Measurements from ENCODE around the gene BORCS5.
"Not testable (repeated sequence)": the region's sequence is repeated elsewhere in the genome, so short reads cannot be mapped to it uniquely, and the experiment has no call there.

BORCS5 gene

DNA sequence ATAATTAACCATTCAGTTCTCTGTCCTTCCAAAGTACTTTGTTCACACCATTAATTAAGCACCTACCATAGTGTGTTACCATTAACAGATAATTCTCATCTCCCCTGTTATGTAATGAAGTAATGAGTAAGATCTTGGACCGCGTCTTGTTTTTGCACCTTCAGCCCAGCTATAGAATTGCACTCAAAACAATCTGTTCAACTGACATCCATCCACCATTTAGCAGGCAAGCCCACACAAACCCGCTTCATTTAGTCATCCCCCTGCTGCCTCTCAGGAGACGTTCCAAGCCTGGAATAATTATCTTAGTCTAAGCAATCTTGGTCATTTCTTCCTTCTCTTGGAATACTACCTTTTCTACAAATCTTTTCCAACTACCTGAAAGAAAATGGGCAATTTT is 131.4 kb downstream of the BORCS5 start:
- DNase-seq (ENCODE audit: low spot score) = no peak

GRCh38 chr12:12488823-12489550 is 132.1 kb downstream of the BORCS5 start:
- no peak for DNase-seq (ENCODE audit: low spot score)

GRCh38 chr12:12491606-12492005 is 134.7 kb downstream of the BORCS5 start:
- no peak for DNase-seq (ENCODE audit: low spot score)

DNA sequence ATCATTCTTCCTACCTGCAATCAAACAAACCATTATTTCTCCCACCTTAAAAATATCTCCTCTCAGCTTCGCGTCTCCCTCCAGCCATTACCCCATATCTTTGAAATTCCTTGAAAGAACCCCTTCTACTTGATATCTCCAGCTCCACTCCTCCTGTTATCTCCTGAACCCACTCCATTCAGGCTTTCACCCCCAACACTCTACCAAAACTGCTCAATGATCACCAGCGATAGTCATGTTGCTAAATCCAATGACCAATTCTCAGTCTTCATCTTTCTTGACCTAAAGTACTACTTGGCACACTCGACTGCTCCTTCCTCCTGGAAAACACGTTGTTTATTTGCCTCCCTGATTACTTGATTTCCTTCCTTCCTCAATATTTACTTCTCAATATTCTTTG is 135.7 kb downstream of the BORCS5 start:
- no peak for DNase-seq (ENCODE audit: low spot score)

DNA sequence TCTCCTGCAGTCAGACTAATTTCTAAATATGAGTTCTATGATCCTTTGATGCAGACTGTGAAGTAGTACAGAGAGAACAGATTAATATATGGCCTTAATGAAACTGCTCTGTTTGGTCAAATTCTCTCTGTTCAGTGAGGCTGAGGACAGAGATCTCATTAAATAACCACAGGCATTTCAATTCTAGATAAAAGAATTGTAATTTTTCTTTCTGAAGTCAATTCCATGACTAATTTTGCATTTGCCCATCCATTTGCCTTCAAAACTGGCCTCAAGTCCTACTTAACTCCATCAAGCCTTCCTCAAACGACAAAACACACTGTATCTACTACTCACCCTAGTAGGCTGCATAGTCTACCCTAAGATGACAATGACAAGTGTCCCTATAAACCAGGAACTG is 138.7 kb downstream of the BORCS5 start:
- no peak for DNase-seq (ENCODE audit: low spot score)

GRCh38 chr12:12498210-12498609 is 141.3 kb downstream of the BORCS5 start:
- DNase-seq (ENCODE audit: low spot score) = no peak

- DNase-seq (ENCODE audit: low spot score) = no peak
Measured at GRCh38 chr12:12499909-12500604, 143.2 kb downstream of the BORCS5 start.

DNA sequence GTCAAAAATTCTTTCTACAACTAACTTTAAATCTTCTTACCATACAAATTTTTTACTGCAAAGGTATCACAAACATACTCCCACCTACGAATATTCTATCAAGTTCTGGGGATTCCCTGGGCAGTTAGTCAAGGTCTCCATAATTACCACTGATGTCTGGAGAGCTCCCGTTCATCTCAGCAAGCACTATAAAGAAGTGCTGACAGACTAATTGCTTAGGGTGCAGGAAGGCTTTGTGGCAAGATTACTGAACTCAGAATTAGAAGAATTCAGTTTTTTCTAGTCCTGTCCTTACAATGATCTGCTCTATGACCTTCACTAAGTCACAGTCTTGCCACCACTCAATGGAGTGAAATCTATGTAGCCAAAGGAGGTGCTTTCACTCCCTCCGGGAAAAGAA is 144.2 kb downstream of the BORCS5 start:
- no peak for DNase-seq (ENCODE audit: low spot score)

GRCh38 chr12:12502130-12502814 is 145.4 kb downstream of the BORCS5 start:
- DNase-seq (ENCODE audit: low spot score) = not testable (repeated sequence)

DNA sequence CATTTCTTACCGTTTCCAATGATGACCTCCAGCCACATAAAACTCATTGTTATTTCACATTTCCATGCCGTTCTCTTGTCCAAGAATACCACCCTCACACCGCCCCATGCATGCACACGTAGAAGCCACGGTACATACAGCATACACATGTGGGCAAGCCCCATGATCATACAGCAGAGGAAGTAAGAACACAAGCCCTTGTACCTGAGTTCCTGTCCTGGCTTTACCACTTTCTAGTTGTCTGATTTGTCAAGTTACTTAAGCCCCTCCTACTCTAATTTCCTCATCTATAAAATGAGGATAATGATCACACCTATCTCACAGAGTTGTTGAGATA is 145.9 kb downstream of the BORCS5 start:
- DNase-seq (ENCODE audit: low spot score) = no peak

- DNase-seq (ENCODE audit: low spot score) = no peak
Measured at GRCh38 chr12:12503384-12504078, 146.7 kb downstream of the BORCS5 start.

- DNase-seq (ENCODE audit: low spot score) = peak; percentile 54
Measured at GRCh38 chr12:12505544-12506495, 148.9 kb downstream of the BORCS5 start.

- no peak for DNase-seq (ENCODE audit: low spot score)
Measured at GRCh38 chr12:12506496-12506890, 149.6 kb downstream of the BORCS5 start.

DNA sequence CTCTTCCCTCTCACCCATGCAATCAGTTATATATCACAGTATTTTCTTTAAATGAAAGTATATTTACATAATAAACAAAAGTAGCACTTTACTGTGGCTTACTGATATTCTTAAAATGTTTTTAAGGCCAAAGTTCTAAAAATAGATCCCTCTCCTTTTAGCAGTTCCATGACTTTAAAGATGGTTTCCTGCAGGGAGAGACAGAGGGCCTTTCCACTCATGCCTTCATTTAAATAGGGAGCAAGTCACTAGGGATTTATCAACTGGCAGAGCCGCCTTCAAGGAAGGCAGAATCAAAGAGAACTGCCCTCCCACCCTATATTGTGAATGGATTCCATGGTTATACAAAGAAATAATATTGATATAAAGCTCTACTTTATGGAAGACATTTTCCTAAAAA is 150.2 kb downstream of the BORCS5 start:
- no peak for DNase-seq (ENCODE audit: low spot score)

DNA sequence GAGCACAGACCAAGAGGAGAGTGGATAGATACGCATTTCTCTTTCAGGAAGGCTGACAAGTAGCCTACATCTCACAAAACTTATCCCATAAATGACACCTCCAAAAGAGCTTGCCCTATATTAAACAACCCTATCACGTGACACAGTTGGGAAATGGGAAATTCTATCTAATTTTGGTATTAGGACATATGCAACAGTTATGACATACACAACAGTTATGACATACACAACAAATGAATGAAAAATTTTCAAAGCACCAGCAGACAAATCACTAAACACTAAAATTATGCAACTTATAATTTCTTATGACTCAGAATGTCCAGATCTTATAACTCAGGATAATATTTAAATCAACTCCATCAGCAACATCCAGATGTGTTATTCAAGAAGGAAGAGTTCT is 151.7 kb downstream of the BORCS5 start:
- no peak for DNase-seq (ENCODE audit: low spot score)

- no peak for DNase-seq (ENCODE audit: low spot score)
Measured at GRCh38 chr12:12510141-12510540, 153.3 kb downstream of the BORCS5 start.

- no peak for DNase-seq (ENCODE audit: low spot score)
Measured at GRCh38 chr12:12510551-12510950, 153.7 kb downstream of the BORCS5 start.

DNA sequence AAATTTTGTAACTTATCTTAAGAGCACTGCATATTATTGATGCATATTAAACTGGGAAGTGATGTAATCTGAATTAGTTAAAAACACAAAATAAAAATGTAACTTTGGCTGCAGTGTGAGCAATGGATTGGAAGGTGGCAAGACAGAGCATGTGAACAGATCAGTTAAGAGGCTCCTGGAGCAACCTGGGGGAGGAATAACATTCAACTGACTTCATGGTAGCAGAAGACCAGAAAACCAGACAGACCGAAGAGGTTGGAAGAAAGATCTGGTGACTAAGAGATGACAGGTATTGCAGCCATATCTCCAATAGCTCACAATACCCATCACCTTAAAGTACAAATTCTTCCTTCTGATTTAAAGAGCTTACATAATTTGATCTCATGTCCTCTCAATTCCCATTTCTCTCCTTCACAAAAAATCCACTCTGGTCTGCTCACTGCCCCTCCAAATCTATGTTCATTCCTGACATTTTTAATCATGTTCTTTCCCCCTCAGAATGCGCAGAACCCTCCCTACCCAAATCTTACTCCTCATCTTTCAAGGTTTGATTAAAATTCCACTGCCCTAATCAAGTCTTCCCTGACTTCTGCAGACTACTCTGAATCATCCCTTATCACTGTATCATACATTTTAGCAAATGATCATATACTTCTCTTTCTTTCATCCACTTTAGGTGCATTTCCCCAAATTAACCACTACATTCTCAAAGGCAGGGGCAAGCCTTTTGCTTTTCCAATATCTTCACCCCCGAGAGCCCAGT is 154.3 kb downstream of the BORCS5 start:
- no peak for DNase-seq (ENCODE audit: low spot score)

GRCh38 chr12:12511895-12512711 is 155.2 kb downstream of the BORCS5 start:
- no peak for DNase-seq (ENCODE audit: low spot score)
